Measurements from ENCODE around the gene MPHOSPH6.

The MPHOSPH6 gene

DNA sequence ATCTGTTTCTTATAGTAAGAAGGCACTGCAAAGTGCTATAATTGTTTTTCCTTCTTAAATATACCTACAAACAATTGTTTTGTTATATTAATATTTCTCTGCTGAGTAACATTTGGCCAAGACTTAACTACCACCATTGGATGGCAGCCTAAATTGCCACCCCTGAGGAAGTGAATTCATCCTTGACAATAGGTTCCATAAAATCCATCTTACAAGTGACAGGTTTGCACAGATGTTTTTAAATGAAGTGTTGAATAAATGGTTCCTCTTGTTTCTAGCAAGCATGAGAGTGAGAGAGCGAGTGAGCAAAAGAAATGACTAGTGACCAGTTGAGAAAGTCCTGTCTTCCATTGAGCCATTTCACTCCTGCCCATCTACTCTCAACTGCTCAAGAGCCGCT is 8.3 kb upstream of the MPHOSPH6 start:
- TF ChIP-seq TAF1 (IDR thresholded peaks at IDR 0.05; ENCODE audit: borderline replicate concordance, insufficient read depth, low read length) (no peak), SIN3A (IDR thresholded peaks at IDR 0.05; ENCODE audit: borderline replicate concordance, insufficient read depth, low read length) (no peak), POLR2AphosphoS5 (IDR thresholded peaks at IDR 0.05; ENCODE audit: low read depth, low read length) (no peak), FOXP2 (optimal IDR thresholded peaks at IDR 0.05; ENCODE audit: borderline replicate concordance, extremely low read depth, extremely low read length, insufficient read depth) (no peak)
- TF ChIP-seq, protein P1, sequence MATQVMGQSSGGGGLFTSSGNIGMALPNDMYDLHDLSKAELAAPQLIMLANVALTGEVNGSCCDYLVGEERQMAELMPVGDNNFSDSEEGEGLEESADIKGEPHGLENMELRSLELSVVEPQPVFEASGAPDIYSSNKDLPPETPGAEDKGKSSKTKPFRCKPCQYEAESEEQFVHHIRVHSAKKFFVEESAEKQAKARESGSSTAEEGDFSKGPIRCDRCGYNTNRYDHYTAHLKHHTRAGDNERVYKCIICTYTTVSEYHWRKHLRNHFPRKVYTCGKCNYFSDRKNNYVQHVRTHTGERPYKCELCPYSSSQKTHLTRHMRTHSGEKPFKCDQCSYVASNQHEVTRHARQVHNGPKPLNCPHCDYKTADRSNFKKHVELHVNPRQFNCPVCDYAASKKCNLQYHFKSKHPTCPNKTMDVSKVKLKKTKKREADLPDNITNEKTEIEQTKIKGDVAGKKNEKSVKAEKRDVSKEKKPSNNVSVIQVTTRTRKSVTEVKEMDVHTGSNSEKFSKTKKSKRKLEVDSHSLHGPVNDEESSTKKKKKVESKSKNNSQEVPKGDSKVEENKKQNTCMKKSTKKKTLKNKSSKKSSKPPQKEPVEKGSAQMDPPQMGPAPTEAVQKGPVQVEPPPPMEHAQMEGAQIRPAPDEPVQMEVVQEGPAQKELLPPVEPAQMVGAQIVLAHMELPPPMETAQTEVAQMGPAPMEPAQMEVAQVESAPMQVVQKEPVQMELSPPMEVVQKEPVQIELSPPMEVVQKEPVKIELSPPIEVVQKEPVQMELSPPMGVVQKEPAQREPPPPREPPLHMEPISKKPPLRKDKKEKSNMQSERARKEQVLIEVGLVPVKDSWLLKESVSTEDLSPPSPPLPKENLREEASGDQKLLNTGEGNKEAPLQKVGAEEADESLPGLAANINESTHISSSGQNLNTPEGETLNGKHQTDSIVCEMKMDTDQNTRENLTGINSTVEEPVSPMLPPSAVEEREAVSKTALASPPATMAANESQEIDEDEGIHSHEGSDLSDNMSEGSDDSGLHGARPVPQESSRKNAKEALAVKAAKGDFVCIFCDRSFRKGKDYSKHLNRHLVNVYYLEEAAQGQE (IDR thresholded peaks at IDR 0.05; ENCODE audit: insufficient read depth in 1 of 2, low read depth in 2 of 2, low read length in 2 of 2): no peak

DNA sequence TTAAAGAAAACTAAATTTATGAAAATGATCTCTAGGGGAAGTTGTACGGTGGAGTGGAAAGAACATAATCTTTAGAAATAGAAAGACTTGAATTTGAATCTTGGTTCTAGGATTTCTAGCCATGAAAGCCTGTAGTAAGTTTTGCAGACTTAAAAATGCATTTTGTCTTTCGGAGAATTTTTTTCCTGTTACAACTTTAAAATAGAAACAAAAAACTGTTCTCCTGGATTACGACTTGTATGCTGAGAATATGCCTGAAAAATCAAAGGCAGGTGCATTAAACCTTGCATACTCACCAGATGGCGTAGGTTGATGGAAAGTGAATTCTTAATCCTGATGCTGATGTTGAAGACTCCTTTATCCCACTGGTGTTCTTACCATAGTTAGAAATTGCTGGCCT is 7.5 kb upstream of the MPHOSPH6 start:
- TF ChIP-seq SIN3A (IDR thresholded peaks at IDR 0.05; ENCODE audit: borderline replicate concordance, insufficient read depth, low read length) (no peak), FOXP2 (optimal IDR thresholded peaks at IDR 0.05; ENCODE audit: borderline replicate concordance, extremely low read depth, extremely low read length, insufficient read depth) (no peak), TAF1 (IDR thresholded peaks at IDR 0.05; ENCODE audit: borderline replicate concordance, insufficient read depth, low read length) (no peak), POLR2AphosphoS5 (IDR thresholded peaks at IDR 0.05; ENCODE audit: low read depth, low read length) (no peak)
- TF ChIP-seq, protein P1 (IDR thresholded peaks at IDR 0.05; ENCODE audit: insufficient read depth in 1 of 2, low read depth in 2 of 2, low read length in 2 of 2): no peak

DNA sequence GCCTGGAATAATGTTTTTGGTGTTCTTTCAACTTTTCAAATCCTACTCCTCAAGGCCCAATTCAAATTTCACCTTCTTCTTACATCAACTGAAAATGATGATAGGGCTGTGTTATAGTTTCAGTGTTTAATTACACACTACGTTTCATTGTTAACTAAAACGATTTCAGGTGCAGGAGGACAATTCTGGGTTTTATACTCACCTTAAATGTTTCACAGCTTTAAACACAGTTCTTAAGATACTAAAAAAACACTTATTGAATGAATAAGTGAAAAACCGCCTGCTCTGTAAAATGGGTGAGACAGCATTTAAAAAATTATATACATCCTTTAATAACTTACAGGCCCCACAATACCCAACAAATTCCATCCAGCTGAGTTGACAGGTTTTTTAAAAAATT is 6.2 kb upstream of the MPHOSPH6 start:
- TF ChIP-seq SIN3A (IDR thresholded peaks at IDR 0.05; ENCODE audit: borderline replicate concordance, insufficient read depth, low read length): no peak
- TF ChIP-seq TAF1 (IDR thresholded peaks at IDR 0.05; ENCODE audit: borderline replicate concordance, insufficient read depth, low read length): no peak
- no peak for TF ChIP-seq FOXP2 (optimal IDR thresholded peaks at IDR 0.05; ENCODE audit: borderline replicate concordance, extremely low read depth, extremely low read length, insufficient read depth)
- TF ChIP-seq, protein P1 (IDR thresholded peaks at IDR 0.05; ENCODE audit: insufficient read depth in 1 of 2, low read depth in 2 of 2, low read length in 2 of 2): no peak

DNA sequence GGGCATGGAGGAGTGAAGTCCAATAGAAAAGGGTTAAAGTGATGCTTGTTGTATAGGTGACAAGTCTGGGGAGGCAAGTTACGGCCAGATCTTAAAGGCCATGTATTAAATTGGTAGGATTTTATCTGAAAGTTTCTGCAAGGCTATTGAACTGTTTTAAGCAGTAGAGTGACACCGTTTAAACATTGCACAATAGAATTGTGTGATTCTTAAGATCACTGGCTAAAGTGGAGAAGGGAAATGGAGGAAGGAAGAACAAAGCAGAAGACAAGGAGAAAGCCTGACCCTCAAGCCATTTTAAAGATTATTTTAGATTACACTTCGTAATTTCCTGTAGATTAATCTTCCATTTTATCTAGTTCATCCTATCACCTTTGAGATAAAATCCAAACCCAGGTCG is 5.6 kb upstream of the MPHOSPH6 start:
- TF ChIP-seq, protein P1 (IDR thresholded peaks at IDR 0.05; ENCODE audit: insufficient read depth in 1 of 2, low read depth in 2 of 2, low read length in 2 of 2): no peak
- no peak for TF ChIP-seq TAF1 (IDR thresholded peaks at IDR 0.05; ENCODE audit: borderline replicate concordance, insufficient read depth, low read length)

DNA sequence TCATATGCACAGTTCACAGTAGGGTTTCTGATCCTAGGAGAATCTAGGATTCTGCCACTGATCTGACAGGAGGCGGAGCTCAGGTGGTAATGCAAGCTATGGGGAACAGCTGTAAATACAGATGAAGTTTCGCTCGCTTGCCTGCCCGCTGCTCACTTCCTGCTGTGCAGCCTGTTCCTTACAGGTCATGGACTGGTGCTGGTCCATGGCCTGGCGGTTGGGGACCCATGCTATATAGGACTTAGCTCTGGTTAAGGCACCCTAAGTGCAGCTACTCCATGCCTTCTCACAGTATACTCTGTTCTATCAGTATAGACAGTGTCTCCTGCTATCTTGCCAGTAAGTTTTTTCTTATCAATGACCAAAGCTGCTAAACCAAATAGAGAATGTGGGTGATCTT is 2.4 kb downstream of the MPHOSPH6 start:
- TF ChIP-seq TAF1 (IDR thresholded peaks at IDR 0.05; ENCODE audit: borderline replicate concordance, insufficient read depth, low read length) (no peak), FOXP2 (optimal IDR thresholded peaks at IDR 0.05; ENCODE audit: borderline replicate concordance, extremely low read depth, extremely low read length, insufficient read depth) (no peak), SIN3A (IDR thresholded peaks at IDR 0.05; ENCODE audit: borderline replicate concordance, insufficient read depth, low read length) (no peak), POLR2AphosphoS5 (IDR thresholded peaks at IDR 0.05; ENCODE audit: low read depth, low read length) (no peak)
- TF ChIP-seq, protein P1 (IDR thresholded peaks at IDR 0.05; ENCODE audit: insufficient read depth in 1 of 2, low read depth in 2 of 2, low read length in 2 of 2): no peak

Data from PFSK-1 (cell line).